HG03139 (cell line): Measurements from ENCODE around the gene STAT4.

ENCODE experiments used
- ATAC-seq: cut with Tn5 transposase; IDR thresholded peaks from one replicate; pipeline ENCODE4 v1.9.1; 2021; ENCODE audit not compliant: unreplicated experiment

Gene STAT4

GRCh38 chr2:191145769-191146471, 4.9 kb downstream of the STAT4 start:
- no peak for ATAC-seq

- no peak for ATAC-seq
These were observed 6.6 kb downstream of the STAT4 start for GRCh38 chr2:191144217-191144616.

GRCh38 chr2:191143791-191144190, 7.0 kb downstream of the STAT4 start:
- ATAC-seq: no peak

GRCh38 chr2:191128911-191129304, 21.9 kb downstream of the STAT4 start:
- ATAC-seq: no peak

GRCh38 chr2:191128172-191128910, 22.5 kb downstream of the STAT4 start:
- ATAC-seq: no peak

GRCh38 chr2:191127235-191127634, 23.6 kb downstream of the STAT4 start:
- no peak for ATAC-seq

GRCh38 chr2:191126386-191127085, 24.3 kb downstream of the STAT4 start:
- no peak for ATAC-seq

GRCh38 chr2:191125646-191126045, 25.1 kb downstream of the STAT4 start:
- ATAC-seq: no peak

GRCh38 chr2:191122638-191123294, 28.0 kb downstream of the STAT4 start:
- no peak for ATAC-seq

GRCh38 chr2:191117341-191117740, 33.5 kb downstream of the STAT4 start:
- ATAC-seq: no peak

GRCh38 chr2:191115804-191116203, 35.0 kb downstream of the STAT4 start:
- no peak for ATAC-seq

GRCh38 chr2:191115391-191115790, 35.4 kb downstream of the STAT4 start:
- peak; percentile 42 for ATAC-seq

- peak; percentile 63 for ATAC-seq
These were observed 36.3 kb downstream of the STAT4 start for GRCh38 chr2:191114403-191114886.

GRCh38 chr2:191113761-191114160, 37.0 kb downstream of the STAT4 start:
- no peak for ATAC-seq

GRCh38 chr2:191112448-191112901, 38.3 kb downstream of the STAT4 start:
- ATAC-seq: no peak

GRCh38 chr2:191109888-191110287, 40.9 kb downstream of the STAT4 start:
- no peak for ATAC-seq

GRCh38 chr2:191108331-191108730, 42.5 kb downstream of the STAT4 start:
- ATAC-seq: no peak

- ATAC-seq: no peak
These were observed 45.7 kb downstream of the STAT4 start for GRCh38 chr2:191105082-191105481.

- no peak for ATAC-seq
These were observed 47.0 kb downstream of the STAT4 start for GRCh38 chr2:191103774-191104173.

GRCh38 chr2:191100216-191100615, 50.6 kb downstream of the STAT4 start:
- no peak for ATAC-seq

GRCh38 chr2:191087311-191087710, 63.5 kb downstream of the STAT4 start:
- ATAC-seq: no peak
